ENCODE results near the gene TMEM117.

TMEM117 gene

GRCh38 chr12:43981726-43982125, 145.8 kb downstream of the TMEM117 start:
- Histone ChIP-seq H2BK15ac (ENCODE audit: low read length) (no peak overlapping the region), H3K4ac (ENCODE audit: low read length) (no peak overlapping the region), H3K14ac (ENCODE audit: low read length) (no peak overlapping the region), H2BK12ac (ENCODE audit: low read length) (no peak overlapping the region), H3K9ac (ENCODE audit: low read depth, low read length, poor library complexity) (no peak overlapping the region), H3K4me1 (ENCODE audit: control insufficient read depth in 2 of 2, insufficient read depth in 1 of 2, low read depth in 1 of 2, low read length in 2 of 2) (no peaks in the 10 kb centered on the region), H4K91ac (ENCODE audit: low read depth, low read length, poor library complexity) (no peak overlapping the region), H3K4me3 (ENCODE audit: low read length in 2 of 2) (no peak overlapping the region), H2BK120ac (ENCODE audit: low read depth, low read length) (no peak overlapping the region), H3K4me2 (ENCODE audit: insufficient read depth, low read length, poor library complexity, severe bottlenecking) (no peak overlapping the region), H3K27ac (replicated peaks; ENCODE audit: low read length) (no peak overlapping the region), H4K8ac (ENCODE audit: low read depth, low read length) (no peak overlapping the region), H2BK5ac (ENCODE audit: low read length) (no peak overlapping the region), H2AFZ (ENCODE audit: low read length) (no peak overlapping the region), H3K23ac (ENCODE audit: low read depth, low read length, poor library complexity) (no peak overlapping the region), H3K36me3 (replicated peaks in 1 of 2; ENCODE audit: control insufficient read depth in 2 of 2, insufficient read depth in 2 of 2, low read length in 2 of 2) (no peaks in the 10 kb centered on the region), H2AK5ac (ENCODE audit: low read depth, low read length) (no peak overlapping the region), H3K18ac (ENCODE audit: low read length) (no peak overlapping the region), H3K79me1 (ENCODE audit: low read depth, low read length) (no peaks in the 10 kb centered on the region), H3K27me3 (ENCODE audit: control insufficient read depth in 3 of 3, insufficient read depth in 3 of 3, low read depth in 1 of 3, low read length in 3 of 3) (no peaks in the 10 kb centered on the region), H3K9me3 (replicated peaks in 1 of 2; ENCODE audit: control insufficient read depth in 2 of 2, insufficient read depth in 1 of 2, low read depth in 1 of 2, low read length in 2 of 2) (peaks cover 0 to 4% of the 10 kb centered on the region in 2 donors)
- DNase-seq (ENCODE audit: low spot score): no peak

- no peak overlapping the region for H3K9ac ChIP-seq (ENCODE audit: low read depth, low read length, poor library complexity)
- H2AK5ac ChIP-seq (ENCODE audit: low read depth, low read length): no peak overlapping the region
- no peak overlapping the region for H2BK15ac ChIP-seq (ENCODE audit: low read length)
- WGBS, 2 donors (ENCODE audit: extremely low coverage in 2 of 2, insufficient read length in 2 of 2, insufficient replicate concordance in 1 of 2): no CpG with 5 or more reads among the region's 2 CpGs
- no peak overlapping the region for H2BK12ac ChIP-seq (ENCODE audit: low read length)
- H3K36me3 ChIP-seq (replicated peaks in 1 of 2; ENCODE audit: control insufficient read depth in 2 of 2, insufficient read depth in 2 of 2, low read length in 2 of 2): no peaks in the 10 kb centered on the region
- H3K23ac ChIP-seq (ENCODE audit: low read depth, low read length, poor library complexity): no peak overlapping the region
- DNase-seq (ENCODE audit: low spot score): no peak
- H3K4me2 ChIP-seq (ENCODE audit: insufficient read depth, low read length, poor library complexity, severe bottlenecking): no peak overlapping the region
- H4K91ac ChIP-seq (ENCODE audit: low read depth, low read length, poor library complexity): no peak overlapping the region
- no peak overlapping the region for H2BK5ac ChIP-seq (ENCODE audit: low read length)
- peaks cover 0 to 4% of the 10 kb centered on the region in 2 donors for H3K9me3 ChIP-seq (replicated peaks in 1 of 2; ENCODE audit: control insufficient read depth in 2 of 2, insufficient read depth in 1 of 2, low read depth in 1 of 2, low read length in 2 of 2)
- no peak overlapping the region for H3K4me3 ChIP-seq (ENCODE audit: low read length in 2 of 2)
- H4K8ac ChIP-seq (ENCODE audit: low read depth, low read length): no peak overlapping the region
- no peaks in the 10 kb centered on the region for H3K79me1 ChIP-seq (ENCODE audit: low read depth, low read length)
- no peak overlapping the region for H3K27ac ChIP-seq (replicated peaks; ENCODE audit: low read length)
- H3K4me1 ChIP-seq (ENCODE audit: control insufficient read depth in 2 of 2, insufficient read depth in 1 of 2, low read depth in 1 of 2, low read length in 2 of 2): no peaks in the 10 kb centered on the region
- no peaks in the 10 kb centered on the region for H3K27me3 ChIP-seq (ENCODE audit: control insufficient read depth in 3 of 3, insufficient read depth in 3 of 3, low read depth in 1 of 3, low read length in 3 of 3)
- H2BK120ac ChIP-seq (ENCODE audit: low read depth, low read length): no peak overlapping the region
- H3K4ac ChIP-seq (ENCODE audit: low read length): no peak overlapping the region
- H3K14ac ChIP-seq (ENCODE audit: low read length): no peak overlapping the region
- no peak overlapping the region for H2AFZ ChIP-seq (ENCODE audit: low read length)
- no peak overlapping the region for H3K18ac ChIP-seq (ENCODE audit: low read length)
Observed at GRCh38 chr12:43982544-43982943, 146.7 kb downstream of the TMEM117 start.

DNA sequence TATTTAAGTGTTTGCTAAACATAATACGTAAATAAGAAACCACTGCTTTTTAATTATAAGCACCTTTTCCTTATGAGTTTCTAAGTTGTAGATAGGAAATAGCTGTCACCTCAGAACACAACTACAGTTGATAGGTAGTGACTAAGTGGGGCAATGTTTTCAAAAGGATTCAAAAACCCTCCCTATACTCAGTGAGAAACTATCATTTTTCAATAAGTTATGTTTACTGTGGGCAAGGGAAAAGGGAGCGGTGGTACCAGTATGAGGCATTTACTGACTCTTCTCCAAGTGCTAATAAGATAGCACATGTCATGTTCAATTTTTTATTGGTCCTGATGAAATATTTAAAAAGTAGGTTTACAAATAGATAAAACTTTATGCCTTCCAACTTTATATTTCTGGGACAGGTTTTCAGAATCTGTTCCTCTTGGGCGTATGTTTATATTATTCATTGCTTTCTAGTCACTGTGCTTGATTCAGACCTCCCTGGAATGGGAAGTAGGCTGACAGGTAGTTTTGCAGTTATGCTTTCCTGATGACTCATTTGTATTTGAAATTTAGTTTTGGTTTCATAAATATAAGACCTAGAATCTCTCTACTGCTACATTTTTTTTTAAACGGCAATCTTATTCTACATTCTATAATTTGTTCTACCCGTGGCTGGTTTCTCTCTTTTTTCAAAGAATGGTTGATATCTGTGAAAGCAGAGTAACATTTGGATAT, 153.1 kb downstream of the TMEM117 start:
- Histone ChIP-seq H2AFZ (ENCODE audit: low read length) (no peak overlapping the region), H2AK5ac (ENCODE audit: low read depth, low read length) (no peak overlapping the region), H3K79me1 (ENCODE audit: low read depth, low read length) (no peaks in the 10 kb centered on the region), H3K14ac (ENCODE audit: low read length) (no peak overlapping the region), H3K23ac (ENCODE audit: low read depth, low read length, poor library complexity) (no peak overlapping the region), H3K27ac (replicated peaks; ENCODE audit: low read length) (no peak overlapping the region), H3K18ac (ENCODE audit: low read length) (no peak overlapping the region), H3K4me1 (ENCODE audit: control insufficient read depth in 2 of 2, insufficient read depth in 1 of 2, low read depth in 1 of 2, low read length in 2 of 2) (no peaks in the 10 kb centered on the region), H3K9ac (ENCODE audit: low read depth, low read length, poor library complexity) (no peak overlapping the region), H2BK15ac (ENCODE audit: low read length) (no peak overlapping the region), H2BK5ac (ENCODE audit: low read length) (no peak overlapping the region), H3K27me3 (ENCODE audit: control insufficient read depth in 3 of 3, insufficient read depth in 3 of 3, low read depth in 1 of 3, low read length in 3 of 3) (no peaks in the 10 kb centered on the region), H3K4me3 (ENCODE audit: low read length in 2 of 2) (no peak overlapping the region), H2BK12ac (ENCODE audit: low read length) (no peak overlapping the region), H3K36me3 (replicated peaks in 1 of 2; ENCODE audit: control insufficient read depth in 2 of 2, insufficient read depth in 2 of 2, low read length in 2 of 2) (no peaks in the 10 kb centered on the region), H4K8ac (ENCODE audit: low read depth, low read length) (no peak overlapping the region), H2BK120ac (ENCODE audit: low read depth, low read length) (no peak overlapping the region), H3K4me2 (ENCODE audit: insufficient read depth, low read length, poor library complexity, severe bottlenecking) (no peak overlapping the region), H4K91ac (ENCODE audit: low read depth, low read length, poor library complexity) (no peak overlapping the region), H3K9me3 (replicated peaks in 1 of 2; ENCODE audit: control insufficient read depth in 2 of 2, insufficient read depth in 1 of 2, low read depth in 1 of 2, low read length in 2 of 2) (no peaks in the 10 kb centered on the region), H3K4ac (ENCODE audit: low read length) (no peak overlapping the region)
- no peak for DNase-seq (ENCODE audit: low spot score)
- no CpG with 5 or more reads among the region's 5 CpGs for WGBS, 2 donors (ENCODE audit: extremely low coverage in 2 of 2, insufficient read length in 2 of 2, insufficient replicate concordance in 1 of 2)

DNA sequence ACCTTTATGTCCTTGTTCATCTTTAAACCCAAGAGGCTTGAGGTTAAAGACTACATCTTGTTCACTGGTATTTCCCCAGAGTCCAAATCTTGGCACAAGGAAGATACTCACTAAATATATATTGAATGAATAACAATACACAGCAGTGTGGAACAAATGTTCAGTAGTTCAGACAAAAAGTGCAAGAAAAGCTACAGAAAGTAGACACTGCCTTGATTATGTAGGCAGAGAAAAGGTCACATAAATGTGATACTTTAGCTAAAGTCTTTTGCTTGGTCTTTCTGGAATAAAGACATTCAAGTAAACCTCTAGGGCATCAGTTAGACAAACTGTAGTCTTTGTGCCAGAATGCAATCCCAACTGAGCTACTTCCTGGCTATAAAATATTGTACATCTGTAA, 157.0 kb downstream of the TMEM117 start:
- H3K79me1 ChIP-seq (ENCODE audit: low read depth, low read length): no peaks in the 10 kb centered on the region
- no peaks in the 10 kb centered on the region for H3K27me3 ChIP-seq (ENCODE audit: control insufficient read depth in 3 of 3, insufficient read depth in 3 of 3, low read depth in 1 of 3, low read length in 3 of 3)
- no peak overlapping the region for H3K9ac ChIP-seq (ENCODE audit: low read depth, low read length, poor library complexity)
- no peak overlapping the region for H4K91ac ChIP-seq (ENCODE audit: low read depth, low read length, poor library complexity)
- no peak overlapping the region for H3K14ac ChIP-seq (ENCODE audit: low read length)
- no peaks in the 10 kb centered on the region for H3K4me1 ChIP-seq (ENCODE audit: control insufficient read depth in 2 of 2, insufficient read depth in 1 of 2, low read depth in 1 of 2, low read length in 2 of 2)
- no peak overlapping the region for H2BK120ac ChIP-seq (ENCODE audit: low read depth, low read length)
- H3K36me3 ChIP-seq (replicated peaks in 1 of 2; ENCODE audit: control insufficient read depth in 2 of 2, insufficient read depth in 2 of 2, low read length in 2 of 2): no peaks in the 10 kb centered on the region
- H2BK12ac ChIP-seq (ENCODE audit: low read length): no peak overlapping the region
- H3K4me2 ChIP-seq (ENCODE audit: insufficient read depth, low read length, poor library complexity, severe bottlenecking): no peak overlapping the region
- H4K8ac ChIP-seq (ENCODE audit: low read depth, low read length): no peak overlapping the region
- H2AK5ac ChIP-seq (ENCODE audit: low read depth, low read length): no peak overlapping the region
- no peak overlapping the region for H3K4me3 ChIP-seq (ENCODE audit: low read length in 2 of 2)
- no peak overlapping the region for H3K23ac ChIP-seq (ENCODE audit: low read depth, low read length, poor library complexity)
- H3K4ac ChIP-seq (ENCODE audit: low read length): no peak overlapping the region
- no peak overlapping the region for H2BK15ac ChIP-seq (ENCODE audit: low read length)
- H3K18ac ChIP-seq (ENCODE audit: low read length): no peak overlapping the region
- no peak overlapping the region for H3K27ac ChIP-seq (replicated peaks; ENCODE audit: low read length)
- no peak for DNase-seq (ENCODE audit: low spot score)
- H2AFZ ChIP-seq (ENCODE audit: low read length): no peak overlapping the region
- H3K9me3 ChIP-seq (replicated peaks in 1 of 2; ENCODE audit: control insufficient read depth in 2 of 2, insufficient read depth in 1 of 2, low read depth in 1 of 2, low read length in 2 of 2): no peaks in the 10 kb centered on the region
- H2BK5ac ChIP-seq (ENCODE audit: low read length): no peak overlapping the region
